KOPT-K1 (cell line): ENCODE data around the gene SLC36A4.

Experiments used
- H3K27ac ChIP-seq: fragments of 200-600 bp; sonication (generic); 2 replicates; pipeline ENCODE4 v1.5.1; 2016; ENCODE audit warnings: antibody characterized with exemption, mild to moderate bottlenecking, low read depth, low read length; ENCODE audit not compliant: poor library complexity, severe bottlenecking
- H3K36me3 ChIP-seq: fragments of 200-600 bp; sonication (generic); 2 replicates; pipeline ENCODE4 v1.5.1; 2017; ENCODE audit warnings: antibody characterized with exemption, mild to moderate bottlenecking, low read length, moderate library complexity; ENCODE audit not compliant: insufficient read depth
- H3K9me3 ChIP-seq: fragments of 200-600 bp; sonication (generic); 2 replicates; pipeline ENCODE4 v1.5.1; 2017; ENCODE audit warnings: antibody characterized with exemption, low read length, mild to moderate bottlenecking; ENCODE audit not compliant: insufficient read depth, poor library complexity, severe bottlenecking

The SLC36A4 gene

GRCh38 chr11:93166194-93166593 is 31.6 kb downstream of the SLC36A4 start:
- H3K9me3 ChIP-seq = no peaks in the 10 kb centered on the region
- no peak overlapping the region for H3K27ac ChIP-seq
- peaks cover 28% of the 10 kb centered on the region for H3K36me3 ChIP-seq

DNA sequence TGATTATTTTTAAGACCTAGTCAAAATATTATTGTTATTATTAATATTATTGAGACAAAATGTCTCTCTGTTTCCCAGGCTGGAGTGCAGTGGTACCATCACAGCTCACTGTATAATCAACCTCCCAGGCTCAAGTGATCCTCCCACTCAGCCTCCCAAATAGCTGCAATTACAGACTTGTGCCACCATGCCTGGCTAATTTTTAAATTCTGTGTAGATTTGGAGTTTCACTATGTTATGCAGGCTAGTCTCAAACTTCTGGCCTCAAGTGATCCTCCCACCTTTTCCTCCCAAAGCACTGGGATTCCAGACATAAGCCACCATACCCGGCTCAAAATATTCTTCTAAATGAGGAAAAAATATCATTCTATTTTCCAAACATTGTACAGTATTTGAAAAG is 37.0 kb downstream of the SLC36A4 start:
- Histone ChIP-seq H3K27ac (no peak overlapping the region), H3K36me3 (peaks cover 34% of the 10 kb centered on the region), H3K9me3 (no peaks in the 10 kb centered on the region)

GRCh38 chr11:93160156-93160555 is 37.6 kb downstream of the SLC36A4 start:
- Histone ChIP-seq H3K9me3 (no peaks in the 10 kb centered on the region), H3K36me3 (peaks cover 33% of the 10 kb centered on the region), H3K27ac (no peak overlapping the region)

- H3K9me3 ChIP-seq = no peaks in the 10 kb centered on the region
- peaks cover 30% of the 10 kb centered on the region for H3K36me3 ChIP-seq
- no peak overlapping the region for H3K27ac ChIP-seq
These were observed 38.1 kb downstream of the SLC36A4 start for GRCh38 chr11:93159721-93160120.

DNA sequence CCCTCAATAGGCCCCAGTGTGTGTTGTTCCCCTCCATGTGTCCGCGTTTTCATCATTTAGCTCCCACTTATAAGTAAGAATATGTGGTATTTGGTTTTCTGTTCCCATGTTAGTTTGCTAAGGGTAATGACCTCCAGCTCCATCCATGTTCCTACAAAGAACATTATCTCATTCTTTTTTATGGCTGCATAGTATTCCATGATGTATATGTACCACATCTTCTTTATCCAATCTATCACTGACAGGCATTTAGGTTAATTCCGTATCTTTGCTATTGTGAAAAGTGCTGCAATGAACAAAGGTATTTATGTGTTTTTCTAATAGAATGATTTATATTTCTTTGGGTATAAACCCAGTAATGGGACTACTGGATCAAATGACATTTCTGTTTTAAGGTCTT is 42.1 kb downstream of the SLC36A4 start:
- H3K27ac ChIP-seq = no peak overlapping the region
- peaks cover 6% of the 10 kb centered on the region; the same call in 1 of the 2 replicates for H3K36me3 ChIP-seq
- H3K9me3 ChIP-seq = no peaks in the 10 kb centered on the region

- Histone ChIP-seq H3K36me3 (no peaks in the 10 kb centered on the region), H3K27ac (no peak overlapping the region)
These were observed 52.3 kb downstream of the SLC36A4 start for GRCh38 chr11:93145390-93145915.

GRCh38 chr11:93143800-93144199 is 54.0 kb downstream of the SLC36A4 start:
- Histone ChIP-seq H3K27ac (no peak overlapping the region), H3K9me3 (no peaks in the 10 kb centered on the region), H3K36me3 (no peaks in the 10 kb centered on the region)

More at GRCh38 chr11:93145390-93145915, 52.3 kb downstream of the SLC36A4 start:
- H3K9me3 ChIP-seq = no peaks in the 10 kb centered on the region

DNA sequence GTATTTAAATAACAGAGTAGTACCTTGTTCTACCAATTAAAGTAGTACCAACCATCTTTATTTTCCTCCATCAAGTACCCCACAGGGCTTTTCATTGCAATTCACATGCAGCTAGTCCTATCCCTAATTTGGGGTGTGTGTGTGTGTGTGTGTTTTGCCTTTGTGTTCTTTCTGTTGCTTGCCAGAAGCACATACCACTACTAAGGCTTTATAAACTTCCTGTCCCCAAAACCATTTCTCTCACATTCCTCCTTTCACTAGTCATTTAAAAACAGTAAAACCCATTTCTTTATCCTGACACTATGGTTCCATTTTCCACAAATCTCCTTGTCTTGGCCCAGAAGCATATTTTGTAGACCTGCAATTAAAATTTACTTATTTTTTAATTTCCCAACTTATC is 54.6 kb downstream of the SLC36A4 start:
- H3K27ac ChIP-seq = no peak overlapping the region
- no peaks in the 10 kb centered on the region for H3K36me3 ChIP-seq
- H3K9me3 ChIP-seq = no peaks in the 10 kb centered on the region

DNA sequence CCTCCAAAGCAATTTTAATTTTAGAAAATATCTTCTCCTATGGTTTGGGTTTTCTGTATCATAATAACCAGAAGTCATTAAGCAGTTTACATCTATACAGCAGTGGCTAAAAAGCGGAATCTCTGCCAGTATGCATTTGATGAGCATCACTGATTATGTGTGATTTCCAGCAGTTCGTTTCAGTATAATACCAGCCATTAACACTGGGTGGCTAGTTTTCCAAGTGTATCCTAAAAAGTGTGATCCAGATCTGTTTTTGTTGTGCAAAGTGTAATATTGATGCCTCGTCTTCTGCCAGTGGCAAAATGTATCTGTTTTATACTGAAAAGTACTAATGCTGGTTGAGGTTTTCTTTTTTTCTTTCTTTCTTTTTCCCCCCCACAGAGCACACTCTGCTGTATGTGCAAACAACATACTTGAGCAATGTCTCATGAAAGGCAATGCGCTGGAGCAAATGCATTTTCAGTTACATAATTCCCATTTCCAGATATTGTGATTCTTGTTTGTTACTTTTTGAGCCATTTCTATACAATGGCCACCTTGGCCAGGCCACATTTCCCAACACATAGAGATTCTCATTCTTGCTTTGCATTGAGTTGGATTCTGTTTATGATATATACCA is 64.2 kb downstream of the SLC36A4 start:
- no peak overlapping the region for H3K27ac ChIP-seq
- H3K9me3 ChIP-seq = no peaks in the 10 kb centered on the region
- no peaks in the 10 kb centered on the region for H3K36me3 ChIP-seq

GRCh38 chr11:93132836-93133235 is 65.0 kb downstream of the SLC36A4 start:
- no peaks in the 10 kb centered on the region for H3K36me3 ChIP-seq
- no peaks in the 10 kb centered on the region for H3K9me3 ChIP-seq
- no peak overlapping the region for H3K27ac ChIP-seq

DNA sequence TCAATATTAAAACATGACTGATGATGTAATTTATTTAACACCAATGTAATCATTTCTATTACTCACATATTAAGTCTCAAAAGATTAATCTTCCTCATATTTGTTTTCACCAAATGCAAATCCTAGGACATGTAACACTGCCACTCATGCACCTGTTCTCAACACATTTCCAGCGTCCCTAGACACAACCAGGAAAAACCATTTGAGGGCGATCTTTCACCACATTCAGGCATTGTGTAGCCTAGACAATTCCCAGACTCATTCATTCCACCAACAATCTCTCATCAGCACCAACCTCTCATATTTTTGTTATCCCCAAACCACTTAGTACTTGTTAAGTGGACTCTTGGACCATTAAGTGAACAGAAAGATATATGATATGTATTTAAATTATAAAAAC is 66.1 kb downstream of the SLC36A4 start:
- H3K36me3 ChIP-seq = no peaks in the 10 kb centered on the region
- H3K9me3 ChIP-seq = no peaks in the 10 kb centered on the region
- no peak overlapping the region for H3K27ac ChIP-seq

DNA sequence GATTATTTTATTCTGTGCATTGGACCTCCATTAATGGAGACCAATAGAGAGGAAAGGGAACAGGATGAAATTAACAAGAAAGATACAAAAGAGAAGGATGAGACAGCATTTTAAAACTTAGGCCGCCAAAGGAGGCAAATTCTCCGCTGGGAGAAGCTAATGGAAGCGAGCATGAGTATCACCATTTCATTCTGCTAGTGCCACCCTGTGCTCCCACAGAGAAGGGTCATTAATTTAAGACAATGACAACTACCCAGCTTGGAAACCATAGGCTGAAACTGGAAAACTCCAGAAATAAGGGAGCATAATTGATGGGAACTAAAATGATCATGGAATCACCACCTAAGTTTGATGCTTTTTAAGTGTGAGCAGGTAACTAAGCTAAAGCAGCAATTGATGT is 69.2 kb downstream of the SLC36A4 start:
- Histone ChIP-seq H3K27ac (no peak overlapping the region), H3K9me3 (no peaks in the 10 kb centered on the region), H3K36me3 (no peaks in the 10 kb centered on the region)

GRCh38 chr11:93123351-93123898 is 74.4 kb downstream of the SLC36A4 start:
- Histone ChIP-seq H3K36me3 (no peaks in the 10 kb centered on the region), H3K27ac (no peak overlapping the region), H3K9me3 (no peaks in the 10 kb centered on the region)

DNA sequence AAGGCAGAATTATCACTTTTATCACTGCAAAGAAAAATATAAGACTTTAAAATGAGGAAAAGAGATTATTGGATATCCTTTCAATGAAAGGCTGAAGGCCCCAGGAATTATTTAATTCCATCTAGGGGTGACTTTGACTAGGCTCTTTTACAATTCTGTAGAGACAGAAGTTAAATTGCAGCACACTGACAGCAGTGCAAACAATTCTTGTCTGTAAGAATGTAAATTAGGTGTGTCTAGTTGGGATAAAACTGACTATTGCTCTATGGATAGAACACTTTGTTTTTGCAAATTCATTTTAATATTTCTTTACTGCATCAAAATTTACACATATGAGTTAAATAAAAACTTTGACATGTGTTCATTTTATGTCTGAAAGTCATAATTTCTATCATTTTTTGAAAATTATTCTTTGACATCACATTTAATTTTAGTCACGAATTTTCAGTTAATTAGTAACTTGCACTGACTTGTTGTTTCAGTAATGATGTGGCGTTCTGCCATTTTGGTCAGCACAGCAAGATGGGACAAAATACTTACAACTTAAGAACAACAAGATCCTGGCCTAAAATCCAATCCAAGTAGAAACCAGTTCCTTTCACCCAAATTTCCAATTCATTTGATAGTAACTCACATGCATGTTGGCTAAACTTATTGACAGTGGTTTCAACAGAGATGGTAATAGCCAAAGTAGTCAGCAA is 75.1 kb downstream of the SLC36A4 start:
- Histone ChIP-seq H3K36me3 (no peaks in the 10 kb centered on the region), H3K9me3 (no peaks in the 10 kb centered on the region), H3K27ac (no peak overlapping the region)

GRCh38 chr11:93118276-93118675 is 79.5 kb downstream of the SLC36A4 start:
- H3K36me3 ChIP-seq = no peaks in the 10 kb centered on the region
- no peaks in the 10 kb centered on the region for H3K9me3 ChIP-seq
- no peak overlapping the region for H3K27ac ChIP-seq
